Omental fat pad (tissue), 4 donors: ENCODE measurements around the gene NDUFA9. TPM values are rescaled to one million over a fixed set of nuclear protein-coding genes. Genes with fewer than 3 reads are reported as not detected.

ENCODE experiments used
- ATAC-seq: fragments of 150-250 bp; one replicate; pipeline ENCODE4 v1.9.1; 2016; ENCODE audit warnings: mild to moderate bottlenecking, moderate library complexity; ENCODE audit not compliant: low FRiP score
- DNase-seq: peaks from one replicate; pipeline ENCODE4 v3.0.0-alpha.2; 2019; ENCODE audit warnings: low spot score
- total RNA-seq, 4 donors: library from RNA; depleted of rRNA; stranded (reverse); fragments of >200 nt; gene quantifications; one replicate each; pipeline ENCODE4 v1.1.0, GENCODE V29; 2016
- TF ChIP-seq, protein P1 (sequence below), 3 donors: fragments of 450-650 bp; IDR thresholded peaks; one replicate each; pipeline ENCODE4 v1.5.1; 2016 to 2017; ENCODE audit warnings: antibody characterized with exemption in 3 of 3, mild to moderate bottlenecking in 3 of 3, moderate library complexity in 2 of 3

NDUFA9 gene
- total RNA-seq = 10 to 100 TPM; 20.5 to 39.6 (median 29.1) TPM

DNA sequence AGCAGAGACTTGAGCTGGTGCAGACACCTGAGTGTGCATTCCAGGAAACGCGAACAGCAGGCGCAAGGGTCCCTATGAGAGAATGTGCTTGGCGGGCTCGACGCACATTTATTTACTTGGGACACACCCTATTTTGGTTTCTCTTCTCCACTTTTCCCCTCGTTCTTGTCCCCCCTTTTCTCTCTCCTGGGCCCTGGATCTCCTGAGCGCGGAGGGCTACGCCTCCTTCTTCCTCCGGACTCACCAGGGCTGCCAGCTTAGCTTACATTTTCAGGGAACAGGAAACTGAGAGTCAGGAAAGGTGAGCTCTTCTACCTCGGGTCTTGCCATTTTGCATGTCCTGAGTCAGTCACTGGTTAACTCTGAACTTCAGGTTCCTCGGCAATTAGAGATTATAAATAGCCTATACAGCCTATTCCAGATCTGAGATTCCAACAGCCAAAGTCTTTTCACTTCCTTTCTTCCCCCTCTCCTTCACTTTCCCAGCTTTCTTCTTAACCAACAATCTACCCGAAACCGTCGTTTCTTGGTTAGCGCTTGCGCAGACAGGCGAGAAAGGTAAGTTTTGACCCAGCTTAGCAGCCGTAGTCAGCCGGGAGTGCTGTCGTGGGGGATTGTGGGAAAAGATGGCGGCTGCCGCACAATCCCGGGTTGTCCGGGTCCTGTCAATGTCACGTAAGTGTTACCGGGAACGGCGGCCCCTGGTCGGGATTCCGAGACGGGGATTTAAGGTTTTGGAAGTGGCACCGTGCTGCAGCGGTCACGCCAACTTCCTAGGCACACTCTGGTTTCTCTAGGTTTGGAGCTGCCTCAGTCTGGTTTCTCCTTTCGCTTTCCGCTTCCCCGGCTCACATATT is at the start of gene NDUFA9, which contains the start of gene AKAP3:
Gene NDUFA9, plus strand, starts transcription at position 614 of the 857 bp plus-strand sequence. Its CDS starts 13 bp downstream, at position 627.
Gene AKAP3, minus strand, starts transcription at position 551 of the 857 bp plus-strand sequence. CDS start 10,855 bp downstream, outside the sequence.
- TF ChIP-seq, protein P1, sequence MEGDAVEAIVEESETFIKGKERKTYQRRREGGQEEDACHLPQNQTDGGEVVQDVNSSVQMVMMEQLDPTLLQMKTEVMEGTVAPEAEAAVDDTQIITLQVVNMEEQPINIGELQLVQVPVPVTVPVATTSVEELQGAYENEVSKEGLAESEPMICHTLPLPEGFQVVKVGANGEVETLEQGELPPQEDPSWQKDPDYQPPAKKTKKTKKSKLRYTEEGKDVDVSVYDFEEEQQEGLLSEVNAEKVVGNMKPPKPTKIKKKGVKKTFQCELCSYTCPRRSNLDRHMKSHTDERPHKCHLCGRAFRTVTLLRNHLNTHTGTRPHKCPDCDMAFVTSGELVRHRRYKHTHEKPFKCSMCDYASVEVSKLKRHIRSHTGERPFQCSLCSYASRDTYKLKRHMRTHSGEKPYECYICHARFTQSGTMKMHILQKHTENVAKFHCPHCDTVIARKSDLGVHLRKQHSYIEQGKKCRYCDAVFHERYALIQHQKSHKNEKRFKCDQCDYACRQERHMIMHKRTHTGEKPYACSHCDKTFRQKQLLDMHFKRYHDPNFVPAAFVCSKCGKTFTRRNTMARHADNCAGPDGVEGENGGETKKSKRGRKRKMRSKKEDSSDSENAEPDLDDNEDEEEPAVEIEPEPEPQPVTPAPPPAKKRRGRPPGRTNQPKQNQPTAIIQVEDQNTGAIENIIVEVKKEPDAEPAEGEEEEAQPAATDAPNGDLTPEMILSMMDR (IDR thresholded peaks at IDR 0.05) = no peak
- ATAC-seq (peak; percentile 92), DNase-seq (peak; percentile 40)

DNA sequence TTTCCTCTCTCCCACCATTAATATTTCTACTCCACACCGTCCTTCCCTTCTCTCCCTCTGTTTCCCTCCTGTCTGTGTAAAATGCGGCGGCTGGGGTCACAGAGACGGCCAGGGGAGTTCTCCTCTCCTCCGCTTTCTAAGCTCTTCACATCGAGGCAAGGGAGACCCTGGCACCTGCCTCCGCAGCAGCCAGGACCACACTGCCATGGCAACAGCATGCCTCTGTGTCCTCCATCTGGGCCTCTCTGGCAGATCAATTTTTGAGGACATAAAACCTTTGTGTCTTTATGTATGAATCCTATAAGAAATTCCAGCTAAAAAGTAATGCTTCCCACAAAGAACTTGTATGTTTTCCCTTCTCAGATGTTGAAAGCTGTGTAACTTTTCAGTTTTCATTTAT is 45.5 kb upstream of the NDUFA9 start:
- DNase-seq (no peak), ATAC-seq (no peak)
- TF ChIP-seq, protein P1 (IDR thresholded peaks at IDR 0.05) = no peak

DNA sequence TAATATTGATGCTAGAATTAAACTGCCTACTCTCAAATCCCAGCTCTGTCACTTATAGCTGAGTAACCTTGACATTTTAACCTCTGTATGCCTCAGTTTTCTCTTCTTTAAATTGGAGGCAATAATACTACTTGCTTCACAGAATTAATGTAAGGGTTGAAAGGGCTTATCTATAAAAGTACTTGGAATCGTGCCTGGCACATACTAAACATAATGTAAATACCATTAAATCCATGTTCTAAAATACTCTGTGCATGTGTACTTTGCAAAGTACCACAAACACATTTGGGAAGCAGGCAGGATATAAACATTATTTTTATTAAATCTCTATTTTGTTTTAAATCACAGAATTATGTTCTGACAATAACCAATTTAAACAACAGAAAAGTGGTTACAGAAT is 45.0 kb upstream of the NDUFA9 start:
- TF ChIP-seq, protein P1 (IDR thresholded peaks at IDR 0.05) = no peak

DNA sequence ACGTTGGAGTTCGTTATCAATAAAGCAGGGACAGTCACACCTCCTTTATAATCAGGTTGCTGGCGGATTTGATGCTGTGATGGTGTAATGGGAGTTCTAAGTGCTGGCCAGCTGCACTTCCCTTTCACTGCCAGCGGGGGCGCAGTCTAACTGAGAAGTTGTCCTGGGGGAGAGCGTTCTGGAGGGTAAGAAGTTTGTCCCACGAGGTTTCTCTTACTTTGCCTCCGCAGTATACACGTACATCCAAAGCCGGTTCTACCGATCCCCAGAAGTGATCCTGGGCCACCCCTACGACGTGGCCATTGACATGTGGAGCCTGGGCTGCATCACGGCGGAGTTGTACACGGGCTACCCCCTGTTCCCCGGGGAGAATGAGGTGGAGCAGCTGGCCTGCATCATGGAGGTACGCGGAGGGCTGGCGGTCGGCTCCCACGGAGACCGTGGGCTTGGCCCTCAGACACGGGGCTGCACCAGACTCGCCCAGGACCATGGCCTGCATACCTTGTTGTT is 44.2 kb upstream of the NDUFA9 start:
- DNase-seq = peak; percentile 46
- TF ChIP-seq, protein P1 (IDR thresholded peaks at IDR 0.05) = peak in 2 of 3 donors; percentile 71 to 87

More for the DNA sequence above, 45.0 kb upstream of the NDUFA9 start:
- ATAC-seq = no peak
- no peak for DNase-seq

DNA sequence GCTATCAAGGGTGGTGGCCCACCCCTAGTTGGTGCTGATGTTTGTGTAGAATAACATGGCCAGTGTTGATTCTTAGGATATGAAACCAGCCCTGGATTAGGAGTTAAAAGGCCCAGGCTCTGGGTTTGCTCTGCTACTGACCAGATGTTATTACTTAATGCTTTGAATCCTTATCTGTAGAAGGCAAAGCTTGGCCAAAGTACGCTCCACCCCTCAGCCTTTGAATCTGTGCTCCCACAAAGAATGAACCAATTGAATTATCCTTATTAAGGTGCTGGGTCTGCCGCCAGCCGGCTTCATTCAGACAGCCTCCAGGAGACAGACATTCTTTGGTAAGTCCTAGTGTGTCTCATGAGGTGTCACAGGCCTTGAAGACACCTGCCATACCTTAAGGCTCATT is 41.9 kb upstream of the NDUFA9 start:
- TF ChIP-seq, protein P1 (IDR thresholded peaks at IDR 0.05) = no peak
- ATAC-seq (no peak), DNase-seq (no peak)

More for the DNA sequence above, 44.2 kb upstream of the NDUFA9 start:
- ATAC-seq = peak; percentile 95

DNA sequence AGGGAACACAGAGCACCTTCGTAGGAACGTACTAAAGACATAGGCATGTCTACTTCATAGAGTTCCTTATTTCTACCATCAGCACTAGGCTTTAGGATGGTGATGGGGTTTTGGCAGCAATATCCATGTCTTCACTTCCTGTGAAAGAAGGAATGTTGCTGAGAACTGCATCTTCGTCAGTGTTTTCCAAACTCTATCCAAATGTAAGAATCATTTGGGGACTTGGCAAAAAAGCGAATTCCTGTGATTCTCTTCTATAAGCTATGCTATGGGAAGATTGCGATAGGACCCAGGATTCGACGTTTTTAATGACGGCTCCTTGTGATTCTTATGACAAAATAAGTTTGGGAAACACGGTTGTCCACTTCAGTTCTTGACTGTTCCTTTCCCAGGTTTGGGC is 39.8 kb upstream of the NDUFA9 start:
- TF ChIP-seq, protein P1 (IDR thresholded peaks at IDR 0.05) = no peak
- ATAC-seq (no peak), DNase-seq (no peak)
